Thymus (tissue), 11 donors: Measurements from ENCODE around the gene PRIMA1. TPM values are rescaled to one million over a fixed set of nuclear protein-coding genes. Genes with fewer than 3 reads are reported as not detected.
A peak's percentile ranks its signal among the peaks of the same experiment; 100 is the strongest.

Experiments
- DNase-seq, 9 donors: peaks; one replicate each; pipeline ENCODE4 v3.0.0-alpha.2; 2013; ENCODE audit warnings: low spot score in 9 of 9, low read depth in 6 of 9, missing footprints in 1 of 9
- H3K27ac ChIP-seq, 2 donors: one replicate each; pipeline ENCODE4 v1.5.1; 2013; ENCODE audit warnings: control low read depth in 1 of 2, low read depth in 1 of 2, low read length in 1 of 2, mild to moderate bottlenecking in 1 of 2, moderate library complexity in 1 of 2
- H3K27me3 ChIP-seq, 2 donors: one replicate each; pipeline ENCODE4 v1.5.1; 2013; ENCODE audit warnings: low read length in 1 of 2; ENCODE audit not compliant: control insufficient read depth in 2 of 2, insufficient read depth in 1 of 2
- H3K36me3 ChIP-seq, 2 donors: one replicate each; pipeline ENCODE4 v1.5.1; 2013; ENCODE audit warnings: low read length in 1 of 2, mild to moderate bottlenecking in 1 of 2, moderate library complexity in 1 of 2; ENCODE audit not compliant: control insufficient read depth in 2 of 2, insufficient read depth in 2 of 2
- H3K4me1 ChIP-seq, 2 donors: one replicate each; pipeline ENCODE4 v1.5.1; 2013; ENCODE audit warnings: low read length in 2 of 2; ENCODE audit not compliant: control insufficient read depth in 2 of 2, insufficient read depth in 2 of 2
- H3K4me3 ChIP-seq, 2 donors: one replicate each; pipeline ENCODE4 v1.5.1; 2013; ENCODE audit warnings: low read length in 2 of 2, control low read depth in 1 of 2, mild to moderate bottlenecking in 1 of 2
- H3K9me3 ChIP-seq, 2 donors: one replicate each; pipeline ENCODE4 v1.5.1; 2013; ENCODE audit warnings: low read length in 1 of 2, mild to moderate bottlenecking in 1 of 2; ENCODE audit not compliant: control insufficient read depth in 2 of 2, insufficient read depth in 1 of 2
- WGBS: extraction: QIAGEN DNeasy Blood & Tissue Kit; methylation state at CpG from one replicate; pipeline ENCODE4 v1.1.7; 2013; 5-methylcytosine and 5-hydroxymethylcytosine counted together
- polyA plus RNA-seq: library from polyadenylated mRNA; stranded (reverse); fragments of 200-250 nt; gene quantifications from one replicate; pipeline ENCODE4 v1.2.3, GENCODE V29; 2013
- total RNA-seq: library from RNA; stranded (reverse); fragments of 120-200 nt; gene quantifications from one replicate; pipeline ENCODE4 v1.2.4, GENCODE V29; 2013
- donor health status: healthy.

The PRIMA1 gene
- total and polyA plus RNA-seq, 2 donors, result 0.09 to 0.84 TPM

DNA sequence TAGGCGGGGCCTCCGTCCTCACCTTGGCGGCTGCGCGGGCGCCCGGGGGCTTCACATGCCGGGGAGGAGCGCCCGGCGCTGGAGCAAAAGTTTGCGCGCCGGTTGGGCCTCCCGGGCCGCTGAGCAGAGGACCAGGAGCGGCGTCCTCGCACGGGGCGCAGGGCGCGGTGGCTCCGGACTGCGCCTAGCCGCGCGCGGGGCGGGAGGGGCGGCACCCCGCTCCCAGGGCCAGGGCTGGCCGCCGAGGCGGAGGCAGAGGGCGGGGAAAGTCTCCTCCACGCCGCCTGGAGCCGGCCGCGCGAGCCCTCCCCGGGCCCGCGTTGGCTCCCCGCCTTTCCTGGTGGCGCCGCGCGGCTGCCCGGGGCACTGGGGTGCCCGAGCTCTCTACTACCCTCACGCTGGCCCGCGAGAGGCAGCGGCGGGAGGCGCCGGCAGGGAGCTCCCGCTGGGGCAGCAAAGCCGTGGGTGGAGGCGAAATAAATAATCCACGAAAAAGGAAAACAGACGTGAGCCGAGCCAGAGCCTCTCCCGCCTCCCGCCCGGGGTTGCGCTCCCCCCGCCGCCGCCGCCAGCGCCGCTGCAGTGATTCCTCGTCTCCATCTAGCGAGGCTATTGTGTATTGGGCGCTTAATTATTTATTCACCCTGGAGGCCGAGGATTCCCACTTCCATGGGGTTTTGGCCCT is 400 bp upstream of the PRIMA1 start:
- DNase-seq, result no peak
- Histone ChIP-seq H3K27ac (no peak overlapping the region), H3K27me3 (peaks cover 28 to 43% of the 10 kb centered on the region in 2 donors), H3K9me3 (peaks cover 0 to 2% of the 10 kb centered on the region in 2 donors), H3K4me3 (peak overlapping the region in 1 of 2 donors; percentile 13), H3K36me3 (no peaks in the 10 kb centered on the region), H3K4me1 (no peaks in the 10 kb centered on the region)
- 3% methylated on average over 79 of the region's 79 CpGs for WGBS

DNA sequence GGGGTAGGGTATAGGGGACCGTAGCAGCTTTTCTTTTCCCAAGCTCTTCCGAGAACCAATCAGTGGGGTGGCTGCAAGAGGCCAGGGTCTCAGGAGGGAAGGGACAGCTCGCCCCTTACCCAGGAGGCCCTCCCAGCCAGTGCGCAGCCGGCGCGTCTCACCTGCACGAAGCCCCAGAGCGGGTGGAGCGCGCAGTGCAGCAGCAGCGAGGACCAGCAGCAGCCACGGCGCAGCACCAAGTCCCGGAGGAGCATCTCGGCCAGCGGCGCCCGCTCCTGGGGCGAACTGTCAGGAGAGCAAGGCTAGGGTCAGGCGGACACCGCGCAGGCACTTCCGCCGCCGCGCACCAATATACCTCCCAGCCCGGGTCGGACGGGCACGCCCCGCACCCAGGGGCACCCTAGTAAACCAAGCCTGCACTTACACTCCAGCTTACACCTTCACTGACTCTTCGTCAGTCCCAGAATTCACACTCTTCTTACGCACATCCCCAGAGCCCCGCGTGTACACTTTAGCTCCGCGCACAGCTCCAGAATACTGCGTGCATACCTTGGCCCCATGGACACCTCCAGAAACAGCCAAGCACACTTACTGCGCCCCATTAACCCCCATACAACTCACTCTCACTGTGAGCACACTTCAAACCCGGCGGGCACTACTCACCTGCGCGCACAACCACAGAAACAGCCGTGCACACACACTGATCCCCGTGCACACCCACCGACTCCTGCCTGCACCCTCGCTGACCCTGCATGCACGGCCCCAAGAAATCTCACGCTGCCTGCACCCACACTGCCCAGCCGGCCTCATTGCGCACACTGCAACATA is 606 bp downstream of the PRIMA1 start:
- Histone ChIP-seq H3K4me1 (no peaks in the 10 kb centered on the region), H3K9me3 (peaks cover 0 to 2% of the 10 kb centered on the region in 2 donors), H3K27ac (no peak overlapping the region), H3K36me3 (no peaks in the 10 kb centered on the region), H3K4me3 (no peak overlapping the region), H3K27me3 (peaks cover 28 to 43% of the 10 kb centered on the region in 2 donors)
- WGBS, result 8% methylated on average over 52 of the region's 52 CpGs
- DNase-seq, result no peak

DNA sequence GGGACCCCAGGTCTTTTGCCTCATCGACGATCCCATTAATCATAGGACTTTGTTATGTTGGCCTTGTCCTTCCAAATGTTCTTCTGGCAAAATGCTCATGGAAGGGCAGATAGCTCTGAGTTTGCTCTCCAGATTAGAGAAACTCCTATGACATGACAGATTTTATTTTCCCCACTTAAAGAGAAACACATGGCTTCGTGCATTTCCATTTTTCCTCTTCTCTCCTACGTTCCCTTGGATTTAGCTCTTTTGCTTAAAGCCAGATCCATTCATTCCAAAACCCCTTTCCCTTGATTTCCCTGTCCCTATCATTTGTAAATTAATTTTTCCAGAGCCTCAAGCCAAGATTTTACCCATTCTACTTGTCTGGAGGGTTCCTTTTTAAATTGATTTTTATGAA is 2.9 kb downstream of the PRIMA1 start:
- H3K9me3 ChIP-seq, result peaks cover 0 to 2% of the 10 kb centered on the region in 2 donors
- 90% methylated on average over 4 of the region's 4 CpGs for WGBS
- no peak overlapping the region for H3K27ac ChIP-seq
- H3K4me3 ChIP-seq, result no peak overlapping the region
- no peaks in the 10 kb centered on the region for H3K36me3 ChIP-seq
- H3K27me3 ChIP-seq, result peaks cover 28 to 39% of the 10 kb centered on the region in 2 donors
- DNase-seq, result no peak
- no peaks in the 10 kb centered on the region for H3K4me1 ChIP-seq

- no peak overlapping the region for H3K27ac ChIP-seq
Observed at GRCh38 chr14:93784878-93785277, 3.4 kb downstream of the PRIMA1 start.

GRCh38 chr14:93780813-93781400 is 7.4 kb downstream of the PRIMA1 start:
- DNase-seq, result no peak
- 75% methylated on average over 14 of the region's 14 CpGs for WGBS
- no peaks in the 10 kb centered on the region for H3K27me3 ChIP-seq
- no peaks in the 10 kb centered on the region for H3K9me3 ChIP-seq
- H3K4me1 ChIP-seq, result no peaks in the 10 kb centered on the region
- no peak overlapping the region for H3K27ac ChIP-seq
- no peaks in the 10 kb centered on the region for H3K36me3 ChIP-seq
- H3K4me3 ChIP-seq, result no peak overlapping the region

More at GRCh38 chr14:93784878-93785277, 3.4 kb downstream of the PRIMA1 start:
- 80% methylated on average over 3 of the region's 3 CpGs for WGBS
- H3K4me3 ChIP-seq, result no peak overlapping the region
- DNase-seq, result no peak
- peaks cover 26 to 33% of the 10 kb centered on the region in 2 donors for H3K27me3 ChIP-seq
- H3K4me1 ChIP-seq, result no peaks in the 10 kb centered on the region
- peaks cover 0 to 2% of the 10 kb centered on the region in 2 donors for H3K9me3 ChIP-seq
- no peaks in the 10 kb centered on the region for H3K36me3 ChIP-seq

DNA sequence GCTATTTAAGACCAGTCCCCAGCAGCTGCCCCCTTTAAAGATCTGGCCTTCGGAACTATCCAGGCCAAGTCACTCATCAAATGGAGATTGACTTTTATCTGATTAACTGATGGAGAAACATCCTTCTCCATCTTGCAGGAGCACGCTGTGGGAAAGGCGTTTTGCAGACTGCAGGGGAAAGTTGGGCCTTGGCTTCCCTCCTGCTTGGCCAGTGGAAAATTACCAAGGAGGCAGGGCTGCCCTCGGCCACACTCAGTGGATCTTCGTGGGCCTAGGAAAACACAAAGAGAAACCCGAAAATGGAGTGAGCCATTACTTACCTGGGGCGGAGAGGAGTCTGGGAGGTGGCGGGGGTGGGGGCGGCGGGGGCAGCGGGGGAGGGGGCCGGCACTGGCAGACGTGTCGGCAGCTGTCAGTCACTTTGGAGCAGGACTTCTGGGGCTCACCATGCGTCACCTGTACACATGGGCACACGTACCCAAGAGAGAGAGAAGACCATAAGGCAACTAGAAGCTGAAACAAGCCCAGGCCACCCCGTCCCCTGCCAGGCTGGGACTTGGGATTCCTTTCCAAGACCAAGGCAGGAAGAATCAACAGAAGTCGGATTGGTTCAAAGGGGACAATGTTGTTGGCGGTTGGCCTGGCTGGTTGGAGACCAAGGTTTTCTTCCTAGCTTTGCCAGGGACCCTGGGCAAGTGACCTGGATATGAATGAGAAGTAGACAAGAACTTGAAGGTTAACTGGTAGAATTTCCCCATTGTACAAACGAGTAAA is 9.2 kb downstream of the PRIMA1 start:
- Histone ChIP-seq H3K4me3 (no peak overlapping the region), H3K36me3 (no peaks in the 10 kb centered on the region), H3K4me1 (no peaks in the 10 kb centered on the region), H3K9me3 (no peaks in the 10 kb centered on the region), H3K27me3 (no peaks in the 10 kb centered on the region), H3K27ac (no peak overlapping the region)
- DNase-seq, result no peak
- 85% methylated on average over 20 of the region's 20 CpGs for WGBS

DNA sequence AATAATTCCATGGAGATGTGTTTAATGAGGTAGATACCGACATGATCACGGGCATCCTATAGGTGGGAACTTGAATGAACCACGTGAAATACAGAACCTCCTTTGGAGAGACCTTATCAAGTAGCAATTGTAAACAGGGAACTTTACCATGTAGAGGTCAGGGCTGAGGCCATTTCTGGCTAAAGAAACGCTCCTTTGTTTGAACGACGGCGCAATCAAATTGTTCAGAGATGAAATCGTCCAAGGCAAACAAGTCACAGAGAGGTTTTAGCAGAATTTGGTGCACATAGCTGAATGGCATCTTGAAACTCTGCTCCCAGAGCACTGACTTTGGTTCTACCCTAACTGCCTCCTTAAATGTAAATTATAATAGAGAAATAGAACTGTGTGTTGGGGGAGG is 9.8 kb downstream of the PRIMA1 start:
- Histone ChIP-seq H3K4me1 (no peaks in the 10 kb centered on the region), H3K9me3 (no peaks in the 10 kb centered on the region), H3K27me3 (no peaks in the 10 kb centered on the region), H3K27ac (no peak overlapping the region), H3K4me3 (no peak overlapping the region), H3K36me3 (no peaks in the 10 kb centered on the region)
- no peak for DNase-seq
- WGBS, result 89% methylated on average over 8 of the region's 8 CpGs

GRCh38 chr14:93775744-93776143 is 12.5 kb downstream of the PRIMA1 start:
- no peaks in the 10 kb centered on the region for H3K4me1 ChIP-seq
- H3K36me3 ChIP-seq, result no peaks in the 10 kb centered on the region
- DNase-seq, result no peak
- no peaks in the 10 kb centered on the region for H3K27me3 ChIP-seq
- no peak overlapping the region for H3K27ac ChIP-seq
- no peak overlapping the region for H3K4me3 ChIP-seq
- 83% methylated on average over 3 of the region's 3 CpGs for WGBS
- no peaks in the 10 kb centered on the region for H3K9me3 ChIP-seq
